ENCODE data around the gene MAGI2.

DNA sequence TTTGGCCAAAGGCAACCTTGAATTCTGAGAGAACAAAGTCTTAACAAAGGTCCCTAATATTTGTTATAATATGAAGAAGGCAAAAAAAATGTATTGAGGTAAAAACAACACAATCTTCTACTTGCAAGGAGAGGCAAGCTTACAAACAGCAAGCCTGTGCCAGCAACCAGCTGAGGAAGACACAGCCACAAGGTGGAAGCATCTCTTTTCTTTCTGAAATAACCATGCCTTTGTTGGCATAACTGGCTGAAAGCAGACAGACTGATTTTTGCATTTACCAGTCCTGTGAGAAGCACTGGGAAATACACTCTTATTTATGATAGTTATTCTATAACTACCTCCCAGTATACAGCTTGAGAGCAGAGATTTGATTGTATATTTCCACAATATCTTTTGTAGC lies 1362.9 kb downstream of the MAGI2 start:
- no peak for TF ChIP-seq CTCF (conservative IDR thresholded peaks at IDR 0.05; ENCODE audit: low read length)
- TF ChIP-seq EZH2phosphoT487 (IDR thresholded peaks at IDR 0.05; ENCODE audit: borderline replicate concordance) = no peak

All from Loucy (cell line).